ENCODE data around the gene FAM78A.

FAM78A gene

DNA sequence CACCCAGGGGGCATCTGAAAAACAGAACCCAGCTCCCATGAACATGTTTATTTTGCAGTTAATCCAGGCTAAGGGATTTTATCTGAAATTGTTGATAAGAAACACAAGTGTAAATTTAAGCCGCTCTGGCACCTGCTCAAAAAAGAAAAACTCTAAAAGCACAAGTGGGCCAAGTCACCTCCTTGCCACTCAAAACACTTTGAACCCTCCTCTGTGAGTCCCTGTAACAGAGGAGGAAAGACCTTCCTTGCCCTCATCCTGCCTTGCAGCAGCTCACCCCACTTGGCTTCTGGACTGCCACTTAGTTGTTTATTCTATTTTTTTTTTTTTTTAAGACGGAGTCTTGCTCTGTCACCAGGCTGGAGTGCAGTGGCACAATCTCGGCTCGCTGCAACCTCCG, 39.5 kb downstream of the FAM78A start:
- TF ChIP-seq POLR2A (IDR thresholded peaks at IDR 0.05; ENCODE audit: low read depth, low read length) = no peak
- FAIRE-seq = no peak
- DNase-seq (ENCODE audit: insufficient read length, low spot score) = no peak

DNA sequence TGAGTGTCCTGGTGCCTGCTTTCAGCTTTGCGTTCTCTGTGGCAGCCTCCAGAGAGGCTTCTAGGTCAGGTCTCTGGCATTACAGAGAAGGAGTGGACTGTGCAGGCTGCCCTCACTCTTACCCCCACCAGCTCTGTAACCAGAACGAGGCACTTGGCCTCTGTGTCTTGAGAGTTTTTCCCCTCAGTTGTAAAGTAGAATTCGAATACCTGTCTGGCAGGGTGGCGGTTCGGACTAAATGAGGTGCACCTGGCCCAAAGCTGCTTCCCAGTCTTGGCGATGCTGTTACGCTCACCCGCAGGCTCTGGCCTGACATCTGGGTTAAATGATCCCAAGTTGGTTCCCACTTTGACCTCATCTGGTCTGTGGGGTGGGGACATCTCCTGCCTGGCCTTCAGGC, 40.1 kb downstream of the FAM78A start:
- DNase-seq (ENCODE audit: insufficient read length, low spot score) (no peak), FAIRE-seq (no peak)
- TF ChIP-seq POLR2A (IDR thresholded peaks at IDR 0.05; ENCODE audit: low read depth, low read length) = no peak

DNA sequence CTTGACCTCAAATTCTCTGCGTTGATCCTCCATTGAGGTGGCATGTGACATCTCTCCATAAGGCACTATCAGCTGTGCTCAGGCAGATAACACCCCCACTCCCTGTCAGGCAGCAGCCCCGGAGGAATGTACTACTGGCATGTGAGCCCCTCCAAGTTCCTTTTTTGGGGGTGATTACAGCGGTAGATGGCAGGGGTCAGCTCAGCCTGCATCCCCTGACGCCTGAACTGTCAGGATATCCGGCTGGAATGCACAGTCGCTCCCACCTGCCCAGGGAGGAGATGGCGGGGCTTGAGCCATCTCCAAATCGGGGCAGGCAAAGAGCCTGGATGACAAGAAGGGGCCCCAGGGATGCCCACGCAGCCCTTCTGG, 40.8 kb downstream of the FAM78A start:
- FAIRE-seq (no peak), DNase-seq (ENCODE audit: insufficient read length, low spot score) (no peak)
- TF ChIP-seq POLR2A (IDR thresholded peaks at IDR 0.05; ENCODE audit: low read depth, low read length) = no peak

DNA sequence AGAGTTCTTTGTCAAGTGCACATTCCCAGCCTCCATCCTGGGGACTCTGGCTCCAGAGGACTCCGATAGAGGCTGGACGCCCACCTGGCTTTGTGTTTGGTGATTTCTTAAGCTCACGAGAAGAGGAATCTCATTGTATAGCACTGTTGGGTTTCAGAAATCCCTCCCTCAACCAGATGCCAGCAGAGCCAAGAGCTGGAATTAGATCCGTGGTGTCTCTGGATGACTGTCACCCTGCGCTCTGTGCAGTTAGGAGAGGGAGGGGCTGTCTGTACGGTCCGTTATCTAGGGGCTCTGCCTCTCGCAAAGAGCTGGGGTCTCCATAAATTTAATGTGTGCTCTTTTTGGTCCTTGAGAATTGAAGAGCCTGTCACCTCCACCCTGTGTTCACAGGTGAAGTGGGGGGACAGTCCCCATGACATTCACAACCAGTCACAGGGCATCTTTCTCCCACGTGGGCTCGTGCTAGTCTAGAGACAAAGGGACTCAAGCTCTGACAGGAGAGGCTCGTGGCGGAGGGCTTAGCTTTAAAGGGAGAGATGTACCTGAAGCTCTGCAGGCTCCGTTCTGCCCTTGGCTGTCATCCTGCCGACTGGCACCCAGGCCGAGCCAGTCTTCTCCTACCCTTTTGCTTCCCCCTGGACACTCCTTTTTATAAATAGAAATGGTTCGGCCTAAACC, 41.4 kb downstream of the FAM78A start:
- FAIRE-seq = no peak
- DNase-seq (ENCODE audit: insufficient read length, low spot score) = no peak
- no peak for TF ChIP-seq POLR2A (IDR thresholded peaks at IDR 0.05; ENCODE audit: low read depth, low read length)

DNA sequence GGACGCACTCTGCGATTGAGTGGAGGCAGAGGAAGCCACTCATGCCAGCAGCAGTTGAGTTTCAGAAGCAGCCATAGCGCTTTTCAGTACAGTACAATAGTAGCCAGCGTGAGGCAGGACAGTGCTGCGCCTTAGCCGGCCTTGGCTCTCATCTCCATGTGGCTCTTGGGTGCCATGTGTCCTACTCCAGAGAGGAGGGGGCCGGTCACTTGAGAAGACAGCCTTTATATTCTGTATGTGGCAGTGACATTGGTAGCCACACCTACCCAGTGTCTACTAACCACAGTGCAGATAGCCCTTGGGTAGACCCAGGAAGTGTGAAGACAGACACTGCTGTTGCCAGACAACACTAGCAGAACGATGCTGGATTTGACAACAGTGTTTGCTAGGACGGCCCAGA, 42.3 kb downstream of the FAM78A start:
- TF ChIP-seq POLR2A (IDR thresholded peaks at IDR 0.05; ENCODE audit: low read depth, low read length) = no peak
- no peak for FAIRE-seq

DNA sequence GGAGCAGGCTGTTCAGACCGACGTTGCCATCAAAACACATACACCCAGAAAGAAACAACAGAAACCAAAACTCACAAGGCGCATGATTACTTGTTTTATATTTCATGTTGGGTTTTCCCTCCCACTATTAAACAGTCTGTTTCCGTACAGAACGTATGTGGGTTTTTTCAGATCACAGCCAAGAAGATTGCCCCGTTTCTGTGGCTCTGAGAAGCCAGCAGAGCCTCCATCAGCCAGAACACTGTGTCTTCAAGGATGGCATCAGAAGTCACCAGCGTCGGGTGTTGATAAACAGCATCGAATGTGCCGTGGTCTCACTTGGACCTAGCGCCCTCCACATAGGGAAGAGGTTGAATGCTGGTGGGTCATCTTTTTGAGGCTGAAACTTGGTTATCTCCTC, 42.8 kb downstream of the FAM78A start:
- DNase-seq (ENCODE audit: insufficient read length, low spot score) (no peak), FAIRE-seq (no peak)
- TF ChIP-seq POLR2A (IDR thresholded peaks at IDR 0.05; ENCODE audit: low read depth, low read length) = no peak

More for the DNA sequence above, 42.3 kb downstream of the FAM78A start:
- DNase-seq (ENCODE audit: insufficient read length, low spot score) = no peak

DNA sequence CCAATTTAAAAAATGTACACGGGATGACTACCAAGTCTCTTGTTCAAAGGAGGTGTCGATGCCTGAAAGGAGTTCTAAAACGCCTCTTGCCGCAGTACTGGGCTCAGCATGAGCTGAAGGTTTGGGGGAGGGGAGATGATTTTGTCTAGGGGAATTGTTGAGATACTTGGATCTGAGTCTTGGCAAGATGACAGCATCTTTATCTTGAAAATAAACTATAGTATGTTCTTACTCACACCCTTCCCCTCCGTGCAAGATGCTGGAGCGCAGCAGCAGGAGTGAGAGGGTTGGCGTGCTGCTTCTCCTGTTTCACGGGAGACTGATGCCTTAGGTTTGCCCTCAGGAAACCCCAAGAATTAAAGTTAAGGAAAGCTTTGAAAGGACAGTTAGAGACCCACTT, 47.3 kb downstream of the FAM78A start:
- TF ChIP-seq POLR2A (IDR thresholded peaks at IDR 0.05; ENCODE audit: low read depth, low read length) = no peak
- FAIRE-seq = no peak
- DNase-seq (ENCODE audit: insufficient read length, low spot score) = no peak

DNA sequence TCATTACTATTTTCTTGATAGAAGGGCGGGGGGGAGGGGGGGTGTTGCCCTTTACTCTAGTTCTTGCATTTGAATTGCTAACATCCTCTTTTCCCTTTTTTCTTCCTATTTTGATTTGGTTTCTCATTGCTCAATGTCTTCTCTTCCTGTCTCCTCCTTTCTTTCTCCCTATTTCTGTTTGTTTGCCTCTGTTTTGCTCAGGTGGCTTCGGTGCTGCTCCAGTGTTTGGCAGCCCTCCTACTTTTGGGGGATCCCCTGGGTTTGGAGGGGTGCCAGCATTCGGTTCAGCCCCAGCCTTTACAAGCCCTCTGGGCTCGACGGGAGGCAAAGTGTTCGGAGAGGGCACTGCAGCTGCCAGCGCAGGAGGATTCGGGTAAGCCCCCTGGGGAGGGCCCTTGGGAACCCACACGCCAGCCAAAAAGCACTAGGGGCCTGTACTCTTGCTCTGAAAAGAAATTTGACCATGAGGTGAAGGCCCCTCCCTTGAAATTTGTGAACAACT, 48.3 kb downstream of the FAM78A start:
- no peak for TF ChIP-seq POLR2A (IDR thresholded peaks at IDR 0.05; ENCODE audit: low read depth, low read length)
- DNase-seq (ENCODE audit: insufficient read length, low spot score) (no peak), FAIRE-seq (no peak)

DNA sequence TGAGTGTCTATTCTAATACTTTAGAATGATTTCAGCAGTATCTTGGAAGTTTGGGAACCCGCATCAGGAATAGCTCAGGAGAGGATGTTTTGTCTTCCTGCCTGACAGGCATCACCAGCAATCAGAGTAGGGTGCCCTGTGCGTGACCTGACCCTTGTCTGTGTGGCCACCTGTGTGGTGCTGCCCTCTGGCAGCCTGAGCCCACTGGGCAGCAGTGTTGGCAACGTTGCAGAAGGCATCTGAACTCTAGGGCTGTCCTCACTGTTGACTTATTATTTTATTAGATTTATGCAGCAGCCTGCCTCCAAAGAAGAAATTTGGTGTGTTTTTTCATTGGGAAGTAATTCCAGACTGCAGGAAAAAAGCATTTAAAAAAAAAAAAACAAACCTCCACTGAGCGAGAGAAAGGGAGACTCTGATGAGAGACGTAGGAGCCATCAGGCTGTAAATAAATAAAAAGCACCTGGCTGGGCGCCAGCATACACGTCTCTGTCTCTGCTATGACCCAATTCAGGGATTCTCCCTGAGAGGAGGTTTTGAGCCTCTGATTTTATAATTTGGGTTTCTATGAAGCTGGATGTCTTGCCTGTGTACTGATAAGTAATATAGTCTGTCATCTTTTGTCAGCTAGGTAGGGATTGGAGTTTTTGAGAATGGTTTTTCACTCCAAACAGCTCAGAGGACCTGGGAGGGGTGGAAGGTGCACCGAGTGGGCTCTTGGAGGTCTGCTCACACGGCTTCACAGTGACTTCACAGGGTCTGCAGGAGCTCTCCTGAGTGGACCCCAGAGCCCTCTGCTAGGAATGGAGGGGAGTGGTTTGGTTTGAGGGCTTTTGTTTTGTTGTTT, 49.0 kb downstream of the FAM78A start:
- FAIRE-seq = no peak

DNA sequence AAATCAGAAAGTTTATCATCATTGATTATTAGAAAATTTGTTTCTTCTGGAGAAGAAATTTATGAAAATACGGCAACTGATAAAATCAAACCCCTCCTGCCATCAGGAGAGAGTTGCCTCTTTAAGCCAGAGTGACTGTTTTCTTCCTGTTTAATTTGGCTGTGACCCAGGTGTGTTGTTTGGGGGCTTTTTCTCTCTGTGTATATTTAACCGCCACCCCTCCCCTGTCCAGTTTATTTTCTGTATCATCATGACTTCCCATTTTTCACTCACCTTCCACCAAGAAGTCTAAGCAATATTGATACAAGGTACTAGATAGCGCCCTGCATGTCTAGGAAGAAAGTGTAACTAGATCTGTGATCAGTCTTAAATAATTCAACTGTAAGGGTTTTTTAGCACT, 50.1 kb downstream of the FAM78A start:
- no peak for DNase-seq (ENCODE audit: insufficient read length, low spot score)
- no peak for FAIRE-seq
- TF ChIP-seq POLR2A (IDR thresholded peaks at IDR 0.05; ENCODE audit: low read depth, low read length) = no peak

More for the DNA sequence above, 49.0 kb downstream of the FAM78A start:
- no peak for DNase-seq (ENCODE audit: insufficient read length, low spot score)
- no peak for TF ChIP-seq POLR2A (IDR thresholded peaks at IDR 0.05; ENCODE audit: low read depth, low read length)

DNA sequence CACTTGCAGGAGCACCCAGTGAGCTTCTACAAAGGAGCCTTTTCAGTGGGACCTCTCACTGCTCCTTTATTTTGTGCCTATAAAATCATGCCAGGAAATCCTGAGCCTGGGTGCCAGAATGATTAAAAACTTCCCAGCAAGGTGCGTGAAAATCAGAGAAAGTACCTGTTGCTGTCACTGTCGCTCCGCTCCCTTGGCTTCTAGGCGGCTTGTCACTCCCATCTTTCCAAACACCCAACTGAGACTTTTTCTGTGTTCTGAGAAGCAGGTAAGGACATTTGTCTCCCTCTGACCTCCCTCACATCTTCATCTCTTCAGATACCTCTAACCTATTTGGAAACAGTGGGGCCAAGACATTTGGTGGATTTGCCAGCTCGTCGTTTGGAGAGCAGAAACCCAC, 53.9 kb downstream of the FAM78A start:
- FAIRE-seq (no peak), DNase-seq (ENCODE audit: insufficient read length, low spot score) (no peak)
- no peak for TF ChIP-seq POLR2A (IDR thresholded peaks at IDR 0.05; ENCODE audit: low read depth, low read length)

DNA sequence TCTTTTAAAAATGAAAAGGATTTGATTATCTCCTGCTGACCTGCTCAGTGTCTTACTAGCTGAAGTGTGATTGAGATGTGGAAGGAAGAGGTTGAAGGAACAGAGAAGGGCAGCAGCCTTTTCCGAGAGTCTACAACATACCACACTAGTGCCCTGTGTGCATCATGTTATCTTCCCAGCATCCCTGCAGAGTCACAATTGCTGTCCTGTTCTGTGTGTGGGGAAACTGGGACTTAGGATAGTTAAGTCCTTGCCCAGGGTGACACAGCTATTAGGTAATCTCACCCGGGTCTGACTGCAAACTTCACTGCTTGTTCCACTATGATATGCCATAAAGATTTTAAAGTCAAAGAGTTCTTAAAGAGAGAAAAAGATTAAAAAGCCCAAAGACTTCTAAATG, 55.8 kb downstream of the FAM78A start:
- DNase-seq (ENCODE audit: insufficient read length, low spot score) (no peak), FAIRE-seq (no peak)
- no peak for TF ChIP-seq POLR2A (IDR thresholded peaks at IDR 0.05; ENCODE audit: low read depth, low read length)

DNA sequence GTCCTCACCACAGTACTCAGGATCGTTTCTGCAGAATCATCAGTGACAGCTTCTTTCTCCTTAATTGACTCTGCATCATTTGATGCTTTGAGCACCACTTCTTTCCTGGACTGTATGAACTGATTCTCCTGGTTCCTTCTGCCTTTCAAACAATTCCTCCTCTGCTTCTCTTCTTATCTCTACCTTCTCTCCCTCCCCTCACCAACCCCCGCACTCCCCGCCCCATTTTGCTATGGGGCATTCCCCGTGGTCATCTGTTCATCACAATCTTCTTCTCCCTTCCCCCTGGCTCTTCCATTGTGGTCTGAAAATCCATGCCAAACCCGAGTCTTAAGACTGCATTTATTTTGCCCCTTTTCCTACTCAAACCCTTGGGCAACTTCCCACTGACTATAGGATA, 57.9 kb downstream of the FAM78A start:
- FAIRE-seq (no peak), DNase-seq (ENCODE audit: insufficient read length, low spot score) (no peak)
- no peak for TF ChIP-seq POLR2A (IDR thresholded peaks at IDR 0.05; ENCODE audit: low read depth, low read length)

DNA sequence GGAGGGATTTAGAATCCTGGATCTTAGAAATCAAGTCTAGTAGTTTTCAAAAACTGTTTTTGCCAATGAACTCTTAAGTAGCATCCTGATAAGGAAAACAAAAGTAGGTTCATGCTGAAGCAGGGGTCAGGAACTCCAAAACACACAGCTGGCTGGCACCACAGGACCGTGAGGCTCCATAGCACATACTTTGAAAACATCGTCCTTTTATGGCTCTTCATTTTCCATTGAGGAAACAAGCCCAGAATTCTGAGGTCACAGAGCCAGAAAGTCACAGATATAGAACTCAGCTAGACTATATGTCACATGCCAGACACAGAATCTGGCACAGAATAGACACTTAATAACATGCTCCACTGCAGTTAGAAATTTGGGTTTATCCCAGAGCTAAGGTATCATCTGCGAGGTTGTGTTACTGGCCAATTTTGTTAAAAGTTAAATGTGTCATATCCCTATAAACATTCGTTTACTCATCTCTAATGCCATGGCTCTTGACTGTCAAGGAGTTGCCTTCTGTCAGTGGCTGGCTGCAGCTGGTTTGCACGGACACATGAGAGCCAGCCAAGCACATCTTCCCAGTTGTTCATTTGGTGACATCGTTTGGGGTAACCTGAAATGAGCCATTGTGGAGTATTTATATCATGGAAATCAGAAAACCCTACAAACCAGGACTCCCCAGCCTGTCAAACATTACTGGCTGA, 58.8 kb downstream of the FAM78A start:
- DNase-seq (ENCODE audit: insufficient read length, low spot score) (no peak), FAIRE-seq (no peak)
- no peak for TF ChIP-seq POLR2A (IDR thresholded peaks at IDR 0.05; ENCODE audit: low read depth, low read length)

Data from H54 (cell line).